HepG2 (cell line): ENCODE data around the gene ZBTB9. TPM values are rescaled to one million over a fixed set of nuclear protein-coding genes. Genes with fewer than 3 reads are reported as not detected.

Experiments
- DNMT1 ChIP-seq: sonication (generic); formaldehyde crosslinking; IDR thresholded peaks from 2 replicates; pipeline ENCODE4 v1.5.1; 2020; ENCODE audit warnings: mild to moderate bottlenecking, missing genetic modification reagents
- FOXK2 ChIP-seq: fragments of 450-650 bp; IDR thresholded peaks from 2 replicates; pipeline ENCODE4 v1.6.1; 2016
- GATAD2A ChIP-seq: IDR thresholded peaks from 2 replicates; pipeline ENCODE4 v1.6.1; 2016
- HHEX ChIP-seq: IDR thresholded peaks from 2 replicates; pipeline ENCODE4 v1.6.1; 2016; ENCODE audit warnings: control low read depth
- KDM3A ChIP-seq: IDR thresholded peaks from 2 replicates; pipeline ENCODE4 v1.6.1; 2018; ENCODE audit warnings: low read depth, missing compliant biosample characterization
- KMT2A ChIP-seq: sonication (generic); formaldehyde crosslinking; IDR thresholded peaks from 2 replicates; pipeline ENCODE4 v1.4.0; 2020; ENCODE audit warnings: missing genetic modification reagents
- NFE2L2 ChIP-seq: fragments of 150-350 bp; IDR thresholded peaks from 2 replicates; pipeline ENCODE4 v1.6.1; 2014; ENCODE audit warnings: low read length
- NR2C2 ChIP-seq: sonication (generic); formaldehyde crosslinking; IDR thresholded peaks from 2 replicates; pipeline ENCODE4 v1.4.0; 2020; ENCODE audit warnings: missing genetic modification reagents, mild to moderate bottlenecking, moderate library complexity, borderline replicate concordance
- SP5 ChIP-seq: IDR thresholded peaks from 2 replicates; pipeline ENCODE4 v1.6.1; 2016; ENCODE audit warnings: low read depth, borderline replicate concordance
- TCF7 ChIP-seq: sonication (generic); IDR thresholded peaks from 2 replicates; pipeline ENCODE4 v1.6.1; 2016; ENCODE audit warnings: antibody characterized with exemption, low read depth
- XRCC5 ChIP-seq: fragments of 200-400 bp; formaldehyde crosslinking; optimal IDR thresholded peaks from 2 replicates; pipeline ENCODE3; 2017; ENCODE audit warnings: mild to moderate bottlenecking, low read length
- ZBTB1 ChIP-seq: sonication (generic); formaldehyde crosslinking; IDR thresholded peaks from 2 replicates; pipeline ENCODE4 v1.4.0; 2020; ENCODE audit warnings: missing genetic modification reagents, borderline replicate concordance
- ZNF589 ChIP-seq: sonication (generic); formaldehyde crosslinking; conservative IDR thresholded peaks from 2 replicates; pipeline ENCODE4 v1.8.0; 2022; ENCODE audit warnings: mild to moderate bottlenecking, moderate library complexity, missing genetic modification reagents
- ZNF788 ChIP-seq: sonication (generic); formaldehyde crosslinking; IDR thresholded peaks from 2 replicates; pipeline ENCODE4 v1.5.0; 2020; ENCODE audit warnings: mild to moderate bottlenecking, missing genetic modification reagents, borderline replicate concordance
- polyA plus RNA-seq, 8 experiments: library from polyadenylated mRNA; depleted of rRNA in 3 of 8; stranded (reverse) in 7 of 8; unstranded in 1 of 8; fragments of >200 nt; fragmentation: Illumina TruSeq in 4 of 8; extraction: Trizol in 4 of 8; gene quantifications; 2 replicates each; pipeline versions ENCODE4 v1.2.1 to v1.2.3, GENCODE V29; 2011 to 2016; ENCODE audit warnings: low read depth in 4 of 8, missing spikeins in 1 of 8, mixed read lengths in 1 of 8; ENCODE audit not compliant: insufficient read depth in 1 of 8
- total RNA-seq, 5 experiments: library from RNA; depleted of rRNA; stranded (reverse); fragments of >200 nt; fragmentation: Illumina TruSeq; extraction: Trizol; gene quantifications; 2 replicates each; pipeline ENCODE4 v1.2.3, GENCODE V29; 2016; ENCODE audit warnings: low read depth in 1 of 5
- TF ChIP-seq, protein P1 (sequence below): sonication (generic); formaldehyde crosslinking; IDR thresholded peaks from 2 replicates; pipeline ENCODE4 v1.4.0; 2020; ENCODE audit warnings: mild to moderate bottlenecking, missing genetic modification reagents
- TF ChIP-seq, protein P2 (sequence below): sonication (generic); formaldehyde crosslinking; conservative IDR thresholded peaks from 2 replicates; pipeline ENCODE4 v1.8.0; 2022; ENCODE audit warnings: low read depth, missing genetic modification reagents
- TF ChIP-seq, protein P3 (sequence below): sonication (generic); formaldehyde crosslinking; IDR thresholded peaks from 2 replicates; pipeline ENCODE4 v1.4.0; 2020; ENCODE audit warnings: missing genetic modification reagents
- TF ChIP-seq, protein P4 (sequence below): sonication (generic); formaldehyde crosslinking; IDR thresholded peaks from 2 replicates; pipeline ENCODE4 v1.4.0; 2020; ENCODE audit warnings: missing genetic modification reagents
- TF ChIP-seq, protein P5 (sequence below): sonication (generic); formaldehyde crosslinking; IDR thresholded peaks from 2 replicates; pipeline ENCODE4 v1.5.0; 2020; ENCODE audit warnings: mild to moderate bottlenecking, missing genetic modification reagents

ZBTB9 gene
- total and polyA plus RNA-seq, 2 of the 13 experiments (the other 11 are each of a cell fraction or from before 2014, with no cell fraction given): 5.3 to 9.2 TPM

DNA sequence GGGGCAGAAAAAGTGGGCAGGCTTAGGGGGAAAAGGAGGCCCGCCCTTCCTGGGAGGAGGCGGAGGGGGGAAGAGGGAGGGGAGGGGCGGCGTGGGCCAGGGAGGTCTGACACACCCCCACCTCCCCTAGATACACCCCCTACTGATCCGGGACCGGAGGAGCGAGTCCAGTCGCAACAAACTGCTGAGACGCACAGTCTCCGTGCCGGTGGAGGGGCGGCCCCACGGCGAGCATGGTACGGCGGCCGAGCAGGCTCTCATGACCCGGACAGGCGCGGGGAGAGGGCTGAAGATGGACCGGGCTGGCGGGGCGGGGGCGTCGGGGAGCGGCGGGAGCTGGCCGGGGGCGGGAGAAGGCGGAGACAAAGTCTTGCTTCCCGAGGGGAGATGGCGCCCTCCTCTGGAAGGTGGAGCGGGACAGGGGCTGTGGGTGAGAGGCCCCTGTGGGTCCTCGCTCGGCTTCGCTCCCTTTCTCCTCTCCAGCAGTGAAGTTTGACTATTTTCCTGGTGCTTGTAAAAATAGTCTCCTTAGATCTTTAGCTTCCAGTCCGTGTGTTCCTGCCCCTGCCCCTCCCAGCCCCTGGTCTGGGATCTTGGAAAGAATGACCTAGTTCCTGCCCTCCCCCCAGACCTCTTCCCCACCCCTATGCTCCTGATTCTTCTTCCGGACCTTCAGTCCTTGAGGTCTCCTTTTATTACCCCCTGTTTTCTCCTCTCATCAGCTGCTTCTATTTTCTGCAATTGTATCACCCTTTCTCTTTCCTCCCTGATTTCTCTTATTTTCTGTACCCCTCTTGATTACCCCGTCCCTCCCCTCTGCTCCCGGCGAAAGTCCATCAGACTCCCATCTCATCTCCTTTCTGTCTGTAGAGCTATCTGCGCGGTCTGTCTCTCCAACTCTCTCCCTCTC, 28.5 kb upstream of the ZBTB9 start (continued):
- TF ChIP-seq, protein P1, sequence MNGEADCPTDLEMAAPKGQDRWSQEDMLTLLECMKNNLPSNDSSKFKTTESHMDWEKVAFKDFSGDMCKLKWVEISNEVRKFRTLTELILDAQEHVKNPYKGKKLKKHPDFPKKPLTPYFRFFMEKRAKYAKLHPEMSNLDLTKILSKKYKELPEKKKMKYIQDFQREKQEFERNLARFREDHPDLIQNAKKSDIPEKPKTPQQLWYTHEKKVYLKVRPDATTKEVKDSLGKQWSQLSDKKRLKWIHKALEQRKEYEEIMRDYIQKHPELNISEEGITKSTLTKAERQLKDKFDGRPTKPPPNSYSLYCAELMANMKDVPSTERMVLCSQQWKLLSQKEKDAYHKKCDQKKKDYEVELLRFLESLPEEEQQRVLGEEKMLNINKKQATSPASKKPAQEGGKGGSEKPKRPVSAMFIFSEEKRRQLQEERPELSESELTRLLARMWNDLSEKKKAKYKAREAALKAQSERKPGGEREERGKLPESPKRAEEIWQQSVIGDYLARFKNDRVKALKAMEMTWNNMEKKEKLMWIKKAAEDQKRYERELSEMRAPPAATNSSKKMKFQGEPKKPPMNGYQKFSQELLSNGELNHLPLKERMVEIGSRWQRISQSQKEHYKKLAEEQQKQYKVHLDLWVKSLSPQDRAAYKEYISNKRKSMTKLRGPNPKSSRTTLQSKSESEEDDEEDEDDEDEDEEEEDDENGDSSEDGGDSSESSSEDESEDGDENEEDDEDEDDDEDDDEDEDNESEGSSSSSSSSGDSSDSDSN (CRISPR knock-in tag): peak; percentile 58
- TF ChIP-seq ZNF589 (no peak; the same call in 1 of the 2 replicates), TCF7 (no peak), ZBTB1 (CRISPR knock-in tag) (no peak), ZNF788 (CRISPR knock-in tag) (peak; percentile 74; the same call in 1 of the 2 replicates), KDM3A (CRISPR knock-in tag) (peak; percentile 70), FOXK2 (no peak), XRCC5 (peak; percentile 9), DNMT1 (CRISPR knock-in tag) (no peak), HHEX (CRISPR knock-in tag) (no peak), SP5 (CRISPR knock-in tag) (peak; percentile 70; the same call in 1 of the 2 replicates), GATAD2A (no peak), KMT2A (CRISPR knock-in tag) (no peak), NR2C2 (CRISPR knock-in tag) (peak; percentile 65), NFE2L2 (no peak)
- TF ChIP-seq, protein P2, sequence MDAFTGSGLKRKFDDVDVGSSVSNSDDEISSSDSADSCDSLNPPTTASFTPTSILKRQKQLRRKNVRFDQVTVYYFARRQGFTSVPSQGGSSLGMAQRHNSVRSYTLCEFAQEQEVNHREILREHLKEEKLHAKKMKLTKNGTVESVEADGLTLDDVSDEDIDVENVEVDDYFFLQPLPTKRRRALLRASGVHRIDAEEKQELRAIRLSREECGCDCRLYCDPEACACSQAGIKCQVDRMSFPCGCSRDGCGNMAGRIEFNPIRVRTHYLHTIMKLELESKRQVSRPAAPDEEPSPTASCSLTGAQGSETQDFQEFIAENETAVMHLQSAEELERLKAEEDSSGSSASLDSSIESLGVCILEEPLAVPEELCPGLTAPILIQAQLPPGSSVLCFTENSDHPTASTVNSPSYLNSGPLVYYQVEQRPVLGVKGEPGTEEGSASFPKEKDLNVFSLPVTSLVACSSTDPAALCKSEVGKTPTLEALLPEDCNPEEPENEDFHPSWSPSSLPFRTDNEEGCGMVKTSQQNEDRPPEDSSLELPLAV: no peak
- TF ChIP-seq, protein P3, sequence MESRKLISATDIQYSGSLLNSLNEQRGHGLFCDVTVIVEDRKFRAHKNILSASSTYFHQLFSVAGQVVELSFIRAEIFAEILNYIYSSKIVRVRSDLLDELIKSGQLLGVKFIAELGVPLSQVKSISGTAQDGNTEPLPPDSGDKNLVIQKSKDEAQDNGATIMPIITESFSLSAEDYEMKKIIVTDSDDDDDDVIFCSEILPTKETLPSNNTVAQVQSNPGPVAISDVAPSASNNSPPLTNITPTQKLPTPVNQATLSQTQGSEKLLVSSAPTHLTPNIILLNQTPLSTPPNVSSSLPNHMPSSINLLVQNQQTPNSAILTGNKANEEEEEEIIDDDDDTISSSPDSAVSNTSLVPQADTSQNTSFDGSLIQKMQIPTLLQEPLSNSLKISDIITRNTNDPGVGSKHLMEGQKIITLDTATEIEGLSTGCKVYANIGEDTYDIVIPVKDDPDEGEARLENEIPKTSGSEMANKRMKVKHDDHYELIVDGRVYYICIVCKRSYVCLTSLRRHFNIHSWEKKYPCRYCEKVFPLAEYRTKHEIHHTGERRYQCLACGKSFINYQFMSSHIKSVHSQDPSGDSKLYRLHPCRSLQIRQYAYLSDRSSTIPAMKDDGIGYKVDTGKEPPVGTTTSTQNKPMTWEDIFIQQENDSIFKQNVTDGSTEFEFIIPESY (CRISPR knock-in tag): peak; percentile 12; the same call in 1 of the 2 replicates
- TF ChIP-seq, protein P4, sequence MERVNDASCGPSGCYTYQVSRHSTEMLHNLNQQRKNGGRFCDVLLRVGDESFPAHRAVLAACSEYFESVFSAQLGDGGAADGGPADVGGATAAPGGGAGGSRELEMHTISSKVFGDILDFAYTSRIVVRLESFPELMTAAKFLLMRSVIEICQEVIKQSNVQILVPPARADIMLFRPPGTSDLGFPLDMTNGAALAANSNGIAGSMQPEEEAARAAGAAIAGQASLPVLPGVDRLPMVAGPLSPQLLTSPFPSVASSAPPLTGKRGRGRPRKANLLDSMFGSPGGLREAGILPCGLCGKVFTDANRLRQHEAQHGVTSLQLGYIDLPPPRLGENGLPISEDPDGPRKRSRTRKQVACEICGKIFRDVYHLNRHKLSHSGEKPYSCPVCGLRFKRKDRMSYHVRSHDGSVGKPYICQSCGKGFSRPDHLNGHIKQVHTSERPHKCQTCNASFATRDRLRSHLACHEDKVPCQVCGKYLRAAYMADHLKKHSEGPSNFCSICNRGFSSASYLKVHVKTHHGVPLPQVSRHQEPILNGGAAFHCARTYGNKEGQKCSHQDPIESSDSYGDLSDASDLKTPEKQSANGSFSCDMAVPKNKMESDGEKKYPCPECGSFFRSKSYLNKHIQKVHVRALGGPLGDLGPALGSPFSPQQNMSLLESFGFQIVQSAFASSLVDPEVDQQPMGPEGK (CRISPR knock-in tag): peak; percentile 96
- TF ChIP-seq, protein P5, sequence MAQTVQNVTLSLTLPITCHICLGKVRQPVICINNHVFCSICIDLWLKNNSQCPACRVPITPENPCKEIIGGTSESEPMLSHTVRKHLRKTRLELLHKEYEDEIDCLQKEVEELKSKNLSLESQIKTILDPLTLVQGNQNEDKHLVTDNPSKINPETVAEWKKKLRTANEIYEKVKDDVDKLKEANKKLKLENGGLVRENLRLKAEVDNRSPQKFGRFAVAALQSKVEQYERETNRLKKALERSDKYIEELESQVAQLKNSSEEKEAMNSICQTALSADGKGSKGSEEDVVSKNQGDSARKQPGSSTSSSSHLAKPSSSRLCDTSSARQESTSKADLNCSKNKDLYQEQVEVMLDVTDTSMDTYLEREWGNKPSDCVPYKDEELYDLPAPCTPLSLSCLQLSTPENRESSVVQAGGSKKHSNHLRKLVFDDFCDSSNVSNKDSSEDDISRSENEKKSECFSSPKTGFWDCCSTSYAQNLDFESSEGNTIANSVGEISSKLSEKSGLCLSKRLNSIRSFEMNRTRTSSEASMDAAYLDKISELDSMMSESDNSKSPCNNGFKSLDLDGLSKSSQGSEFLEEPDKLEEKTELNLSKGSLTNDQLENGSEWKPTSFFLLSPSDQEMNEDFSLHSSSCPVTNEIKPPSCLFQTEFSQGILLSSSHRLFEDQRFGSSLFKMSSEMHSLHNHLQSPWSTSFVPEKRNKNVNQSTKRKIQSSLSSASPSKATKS: no peak
